ENCODE results near the gene ELMO1.
"Not testable (repeated sequence)": the region's sequence is repeated elsewhere in the genome, so short reads cannot be mapped to it uniquely, and the experiment has no call there.

ELMO1 gene

DNA sequence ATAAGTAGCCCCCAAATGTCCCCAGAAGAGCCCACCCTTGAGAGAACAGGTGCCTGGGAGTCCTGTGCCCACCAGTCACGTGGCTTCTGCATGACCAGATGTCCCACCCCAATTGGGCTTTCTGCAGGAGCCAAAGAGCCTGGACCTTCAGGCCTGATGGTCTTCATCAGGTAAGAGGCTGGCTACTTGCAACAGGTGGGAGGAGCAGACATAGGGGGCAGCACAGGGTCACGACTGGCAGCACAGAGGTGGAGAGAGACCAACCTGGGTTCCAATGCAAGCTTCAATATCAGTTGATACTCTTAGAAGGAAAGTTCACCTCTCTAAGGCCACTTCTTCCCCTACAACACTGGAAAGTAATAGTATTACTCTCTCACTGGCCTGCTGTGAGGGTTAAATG is 288.0 kb downstream of the ELMO1 start:
- DNase-seq: no peak

DNA sequence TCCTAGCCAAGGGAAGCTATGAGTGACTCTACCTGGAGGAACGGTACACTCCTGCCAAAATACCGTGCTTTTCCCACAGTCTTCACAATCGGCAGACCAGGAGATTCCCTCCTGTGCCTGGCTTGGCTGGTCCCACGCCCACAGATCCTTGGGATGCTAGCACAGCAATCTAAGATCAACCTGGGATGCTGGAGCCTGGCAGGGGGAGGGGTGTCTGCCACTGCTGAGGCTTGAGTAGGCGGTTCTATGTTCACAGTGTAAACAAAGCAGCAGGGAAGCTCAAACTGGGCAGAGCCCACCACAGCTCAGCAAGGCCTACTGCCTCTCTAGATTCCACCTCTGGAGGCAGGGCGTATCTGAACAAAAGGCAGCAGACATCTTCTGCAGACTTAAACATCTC is 295.3 kb downstream of the ELMO1 start:
- no peak for DNase-seq

DNA sequence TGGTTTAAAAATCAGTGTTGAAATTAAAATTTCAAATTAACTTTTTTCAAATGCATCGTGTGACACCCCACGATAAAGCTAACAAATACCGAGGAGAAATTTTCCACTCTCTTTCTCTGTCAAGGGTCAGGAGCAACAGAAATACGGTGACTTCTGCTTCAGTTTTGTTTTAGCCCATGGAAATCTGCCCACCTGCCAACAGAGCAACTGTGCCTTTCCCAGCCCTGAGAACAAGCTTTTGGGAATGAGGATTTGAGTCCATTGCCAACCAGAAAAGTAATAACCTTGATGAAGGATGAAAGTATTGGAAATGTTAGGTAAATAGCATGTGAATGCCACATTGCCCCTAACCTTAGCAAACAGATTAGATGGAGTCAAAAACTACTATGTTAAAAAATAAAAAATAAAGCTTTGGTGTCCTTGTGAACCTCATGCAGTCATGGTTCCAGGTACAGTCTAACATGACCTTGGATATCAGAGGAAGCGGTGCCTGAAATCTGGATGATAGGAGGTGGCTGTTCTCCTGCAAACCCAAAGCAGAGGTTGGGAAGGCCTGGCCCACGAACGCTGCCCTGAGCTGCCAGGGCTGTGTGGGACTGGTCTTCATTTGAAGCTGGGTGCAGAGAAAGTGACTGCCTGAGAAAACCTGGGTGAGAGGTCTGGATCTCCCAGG is 296.8 kb downstream of the ELMO1 start:
- DNase-seq: no peak

DNA sequence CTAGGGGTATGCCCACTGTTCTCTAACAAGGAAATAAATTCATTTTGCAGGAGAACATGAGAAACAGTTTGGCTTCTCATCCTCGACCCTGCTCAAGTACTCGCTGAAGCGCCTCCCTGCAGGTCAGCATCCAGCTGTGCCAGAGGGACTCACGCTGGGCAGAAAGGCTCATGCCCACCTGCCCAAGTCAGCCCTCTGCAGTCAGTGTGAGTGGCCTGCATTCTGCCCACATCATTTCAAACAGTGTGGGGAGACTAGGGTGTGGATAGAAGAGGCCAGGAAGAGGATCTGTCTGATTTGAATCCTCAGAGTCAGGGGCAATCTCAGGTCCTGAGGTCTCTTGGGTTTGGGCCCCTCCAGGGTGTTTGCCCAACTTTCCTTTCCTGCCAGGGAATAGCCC is 297.8 kb downstream of the ELMO1 start:
- DNase-seq: no peak

DNA sequence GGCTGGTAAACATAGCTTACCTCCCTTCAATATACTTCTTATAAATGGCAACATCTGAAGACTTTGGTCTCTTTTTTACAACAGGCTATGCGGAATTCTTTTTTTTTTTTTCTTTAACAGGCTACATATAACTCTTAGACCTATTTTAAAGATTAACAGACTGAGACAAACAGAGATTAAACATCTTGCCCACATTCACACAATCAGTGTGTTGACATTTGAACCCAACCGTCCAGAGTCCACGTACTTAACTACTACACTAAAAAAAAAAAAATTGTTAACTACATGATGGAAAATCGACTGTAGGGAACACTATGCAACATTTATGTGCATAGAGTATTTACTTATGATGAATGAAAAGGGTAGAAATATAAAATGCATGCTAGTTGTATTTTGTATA is 298.5 kb downstream of the ELMO1 start:
- no peak for DNase-seq

DNA sequence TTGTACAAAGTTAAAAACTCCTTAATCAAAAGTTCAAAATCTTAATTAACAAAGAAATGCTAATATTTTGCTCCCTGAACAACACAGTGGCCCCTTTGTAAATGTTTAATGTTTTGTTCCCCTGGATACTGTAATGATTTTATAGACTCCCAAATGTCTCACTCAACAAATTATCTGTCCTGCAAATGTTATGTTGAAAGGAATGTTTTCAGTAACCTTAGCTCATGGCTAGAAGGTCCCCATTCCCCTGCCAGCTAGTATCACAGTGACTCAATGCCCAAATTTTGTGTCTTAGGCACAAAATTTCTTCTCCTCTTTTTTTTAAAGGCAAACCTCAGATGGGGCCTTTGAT is 298.9 kb downstream of the ELMO1 start:
- no peak for DNase-seq

DNA sequence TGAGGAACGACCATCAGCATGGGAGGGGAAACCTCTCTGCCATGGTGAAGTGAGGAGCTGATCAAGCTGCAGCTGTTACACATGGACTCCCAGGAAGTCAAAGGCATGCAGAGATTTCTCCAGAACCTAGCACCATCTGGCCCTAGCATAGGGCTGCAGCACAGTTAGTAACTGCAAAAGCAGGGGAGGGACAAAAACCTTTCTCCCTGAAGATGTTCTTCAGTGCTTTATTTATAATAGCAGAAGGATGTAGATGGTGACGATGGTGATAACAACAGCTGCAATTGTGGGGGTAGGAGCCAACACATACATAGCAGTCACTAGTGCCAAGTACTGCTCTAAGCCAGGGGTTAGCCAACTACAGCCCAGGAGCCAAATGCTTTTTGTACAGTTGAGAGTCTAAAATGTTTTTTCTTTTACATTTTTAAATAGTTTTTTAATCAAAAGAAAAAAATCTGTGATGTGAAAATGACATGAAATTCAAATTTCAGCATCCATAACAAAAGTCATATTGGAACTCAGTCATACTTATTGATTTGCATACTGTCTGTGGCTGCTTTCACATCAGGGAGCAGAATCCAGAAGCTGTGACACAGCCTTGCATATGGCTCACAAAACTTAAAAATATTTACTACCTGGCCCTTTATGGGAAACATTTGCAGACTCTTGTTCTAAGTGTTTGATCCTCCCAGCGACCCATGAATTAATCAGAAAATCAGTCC is 299.5 kb downstream of the ELMO1 start:
- DNase-seq: no peak

DNA sequence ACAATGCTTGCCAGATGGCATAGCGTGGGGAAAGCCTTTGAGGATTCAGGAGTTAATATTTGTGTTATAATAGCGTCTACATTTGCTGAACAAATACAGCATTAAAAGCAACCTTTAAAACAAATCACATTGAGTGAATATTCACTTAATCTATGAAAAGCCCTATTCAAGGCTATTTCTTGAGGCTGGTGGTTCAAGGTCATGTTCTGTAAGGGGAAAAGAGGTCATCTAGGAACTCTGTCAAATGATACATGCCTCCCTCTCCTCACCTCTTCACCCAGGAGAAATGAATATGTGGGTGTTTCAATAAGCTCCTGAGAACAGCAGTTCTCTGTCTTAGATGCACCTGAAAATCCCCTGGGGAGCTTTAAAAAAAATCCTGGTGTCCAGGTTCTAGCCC is 303.0 kb downstream of the ELMO1 start:
- no peak for DNase-seq

DNA sequence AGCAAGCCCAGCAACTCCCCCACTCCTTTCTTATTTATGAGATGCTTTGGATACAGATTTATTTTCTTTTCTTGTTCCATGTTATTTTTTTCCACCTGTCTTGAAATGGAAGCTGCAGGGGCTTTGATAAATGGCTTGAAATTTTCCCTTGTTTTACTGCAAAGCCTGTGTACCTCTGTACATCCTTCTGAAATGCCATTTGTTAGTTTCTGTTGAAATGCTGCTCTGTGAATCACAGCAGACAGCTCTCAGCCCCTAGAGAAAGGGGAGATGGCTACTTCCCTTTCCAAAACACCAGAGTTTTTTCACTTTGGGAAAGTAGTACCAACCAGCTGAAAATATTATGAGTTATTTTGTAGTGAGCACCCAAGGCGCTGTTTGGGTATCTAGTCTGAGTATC is 304.2 kb downstream of the ELMO1 start:
- no peak for DNase-seq

DNA sequence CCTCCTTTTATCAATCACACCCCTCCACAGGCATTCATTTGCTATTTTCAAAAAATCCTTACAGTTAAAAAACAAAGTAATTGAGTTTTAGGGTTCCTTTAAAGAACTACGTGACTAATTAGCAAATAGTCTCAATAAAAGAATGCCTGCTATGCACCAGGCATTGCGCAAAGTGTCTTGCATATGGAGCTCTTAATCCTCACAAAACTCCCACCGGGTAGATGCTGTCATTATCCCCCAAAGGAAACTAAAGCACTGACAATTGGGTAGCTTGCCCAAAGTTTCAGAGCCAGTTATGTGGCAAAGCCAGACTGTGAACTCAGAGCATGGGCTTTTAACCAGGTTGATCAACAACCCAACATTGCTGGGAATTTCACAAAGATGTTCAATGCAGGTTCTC is 305.7 kb downstream of the ELMO1 start:
- DNase-seq: no peak

DNA sequence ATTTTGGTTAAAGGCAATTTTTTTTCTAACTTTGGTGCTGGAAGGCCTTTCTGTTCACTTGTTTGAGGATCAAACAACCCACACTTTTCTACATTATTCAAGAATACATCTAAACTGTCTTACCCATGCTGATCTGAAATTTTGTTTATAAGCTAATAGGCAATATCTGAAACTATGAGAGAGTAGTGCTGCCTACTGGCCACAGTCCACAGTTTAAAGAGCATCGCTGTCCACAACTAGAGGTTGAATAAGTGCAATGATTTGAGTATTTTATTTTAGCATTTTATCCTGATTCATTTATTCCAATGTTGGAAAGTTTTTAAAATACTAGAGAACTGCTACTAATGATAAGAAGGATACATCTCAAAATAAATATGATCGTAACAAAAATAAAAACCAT is 306.9 kb downstream of the ELMO1 start:
- no peak for DNase-seq

DNA sequence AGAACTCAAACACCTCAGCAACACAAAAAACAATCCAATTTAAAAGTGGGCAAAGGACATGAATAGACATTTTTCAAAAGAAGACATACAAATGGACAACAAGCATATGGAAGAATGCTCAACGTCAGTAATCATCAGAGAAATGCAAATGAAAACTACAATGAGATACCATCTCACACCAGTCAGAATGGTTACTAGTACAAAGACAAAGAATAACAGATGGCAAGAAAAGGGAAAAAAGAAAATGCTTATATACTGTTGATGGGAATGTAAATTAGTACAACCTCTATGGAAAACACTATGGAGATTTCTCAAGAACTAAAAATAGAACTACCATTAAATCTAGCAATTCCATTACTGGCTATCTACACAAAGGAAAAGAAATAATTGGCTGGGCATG is 314.8 kb downstream of the ELMO1 start:
- DNase-seq: not testable (repeated sequence)

DNA sequence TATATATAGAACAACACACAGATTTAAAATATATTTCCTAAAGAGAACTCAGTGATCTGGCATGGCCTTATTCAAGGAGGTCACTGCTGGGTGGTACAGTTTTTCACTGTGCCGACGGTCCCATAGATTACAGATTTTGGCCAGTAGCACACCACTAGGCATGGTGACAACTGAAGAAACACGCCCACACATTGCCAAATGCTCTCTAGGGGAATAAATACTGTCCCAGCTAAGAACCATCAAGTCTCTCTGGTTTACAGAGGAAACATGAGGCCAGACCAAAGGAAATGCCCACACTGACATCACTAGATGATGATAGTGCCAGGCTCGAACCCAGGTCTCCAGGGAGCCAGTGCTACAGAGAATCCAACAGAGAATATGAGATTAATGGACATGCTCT is 316.8 kb downstream of the ELMO1 start:
- DNase-seq: no peak

DNA sequence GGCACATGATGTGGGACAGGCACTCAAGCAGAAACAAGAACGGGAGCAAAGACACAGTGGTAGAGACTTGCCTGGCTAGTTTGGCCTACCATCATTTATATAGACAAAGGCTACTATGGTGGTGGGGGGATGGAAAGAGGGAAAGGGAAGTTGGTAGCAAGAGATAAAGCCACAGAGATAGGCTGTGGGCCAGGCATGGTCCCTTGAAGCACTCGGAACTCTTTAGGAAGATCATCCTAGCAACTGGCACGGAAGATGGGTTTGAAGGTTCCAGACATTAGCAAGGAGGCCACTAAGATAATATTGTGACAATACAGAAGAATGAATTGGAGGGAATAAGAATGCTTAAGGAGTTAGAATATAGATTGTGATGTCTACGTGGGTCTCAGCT is 319.6 kb downstream of the ELMO1 start:
- no peak for DNase-seq

DNA sequence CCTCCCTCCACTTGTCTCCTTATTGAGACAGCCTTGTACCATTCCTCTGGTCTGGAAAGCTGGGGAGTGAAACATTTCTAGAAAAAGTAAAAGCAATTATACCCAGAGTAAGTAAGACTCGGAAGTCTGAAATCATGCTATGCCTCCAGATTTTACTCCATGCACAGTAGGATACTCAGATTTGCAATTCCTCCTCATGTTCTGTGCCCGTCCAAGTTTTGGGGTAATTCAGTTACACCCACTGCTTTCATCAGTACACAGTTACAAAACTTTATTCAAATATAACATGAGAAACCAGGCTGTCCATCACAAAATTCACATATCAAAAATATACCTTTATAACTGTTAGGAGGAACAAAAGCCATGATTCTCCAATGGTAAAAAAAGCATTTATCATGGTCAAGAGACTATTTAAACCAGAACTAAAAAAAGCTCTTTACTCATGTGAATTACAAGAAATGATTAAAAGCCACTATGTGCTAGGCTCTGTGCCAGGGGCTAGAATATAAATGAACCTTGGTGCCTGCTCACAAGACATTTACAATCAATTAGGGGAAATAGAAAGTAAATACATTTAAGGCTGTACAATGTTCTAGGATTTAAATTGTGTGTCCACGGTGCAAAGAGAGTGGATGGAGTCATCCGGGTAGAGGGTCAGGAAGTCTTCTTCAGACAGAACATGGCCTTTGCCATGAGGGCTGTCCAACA is 320.2 kb downstream of the ELMO1 start:
- DNase-seq: no peak

DNA sequence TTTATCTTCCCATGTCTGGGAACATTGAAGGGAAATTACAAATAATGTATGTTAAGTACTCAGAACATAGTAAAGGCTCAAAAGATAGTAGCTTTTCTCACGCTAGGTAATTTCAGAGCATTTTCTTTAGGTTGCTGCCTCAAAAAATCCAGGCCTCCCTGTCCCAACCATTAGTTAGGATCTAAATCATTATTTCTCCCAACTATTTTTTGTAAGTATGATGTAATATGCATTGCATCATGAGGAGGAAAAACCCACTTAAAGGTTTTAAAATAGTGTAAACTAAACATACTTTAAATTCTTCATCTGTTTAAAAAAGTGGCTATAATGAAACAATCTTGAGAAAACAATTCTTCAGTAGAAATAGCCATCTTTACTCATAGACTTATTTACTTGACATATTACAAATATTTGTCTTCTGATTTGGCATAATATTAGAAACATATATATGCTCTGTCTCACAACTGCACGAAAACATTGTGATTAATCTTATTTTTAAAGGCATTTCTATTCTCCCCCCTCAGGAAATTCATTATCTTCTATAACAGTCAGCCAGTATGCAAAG is 329.3 kb downstream of the ELMO1 start:
- DNase-seq: no peak

DNA sequence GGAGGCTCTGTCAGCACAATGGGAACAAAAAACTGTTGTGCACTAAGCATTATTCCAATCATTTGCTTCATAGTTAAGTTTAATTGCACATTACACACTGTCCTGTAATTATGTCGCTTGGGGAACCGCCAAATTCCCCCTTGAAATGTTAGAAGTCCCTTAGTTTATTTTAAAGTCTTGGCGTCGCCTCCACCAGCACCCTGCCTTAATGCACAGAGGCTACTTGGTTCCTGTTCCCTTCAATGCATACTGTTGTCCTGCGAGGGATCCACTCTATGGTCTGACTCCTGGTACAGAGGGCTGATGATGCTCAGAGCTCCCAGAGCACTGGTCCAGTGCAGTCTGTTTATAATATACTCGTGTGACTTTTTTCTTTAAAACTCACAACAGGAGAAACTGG is 330.7 kb downstream of the ELMO1 start:
- no peak for DNase-seq

DNA sequence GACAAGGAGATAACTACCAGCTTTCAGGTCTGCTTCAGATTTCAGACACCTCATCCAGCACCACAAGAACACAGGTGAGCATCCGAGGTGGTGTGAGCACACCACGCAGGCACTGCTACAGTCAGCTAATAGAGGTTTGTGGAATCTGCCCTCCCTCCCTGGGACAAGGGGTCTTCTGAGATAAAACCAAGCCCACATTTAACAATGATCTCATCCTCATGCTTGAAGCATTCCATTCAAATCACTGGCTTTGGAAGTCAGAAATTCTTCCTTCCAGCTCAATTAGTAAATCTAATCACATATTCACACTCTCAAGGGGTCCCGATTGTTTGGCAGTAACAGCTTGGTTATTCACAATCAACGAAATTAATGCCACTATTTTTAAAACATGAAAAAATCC is 331.4 kb downstream of the ELMO1 start:
- DNase-seq: no peak

DNA sequence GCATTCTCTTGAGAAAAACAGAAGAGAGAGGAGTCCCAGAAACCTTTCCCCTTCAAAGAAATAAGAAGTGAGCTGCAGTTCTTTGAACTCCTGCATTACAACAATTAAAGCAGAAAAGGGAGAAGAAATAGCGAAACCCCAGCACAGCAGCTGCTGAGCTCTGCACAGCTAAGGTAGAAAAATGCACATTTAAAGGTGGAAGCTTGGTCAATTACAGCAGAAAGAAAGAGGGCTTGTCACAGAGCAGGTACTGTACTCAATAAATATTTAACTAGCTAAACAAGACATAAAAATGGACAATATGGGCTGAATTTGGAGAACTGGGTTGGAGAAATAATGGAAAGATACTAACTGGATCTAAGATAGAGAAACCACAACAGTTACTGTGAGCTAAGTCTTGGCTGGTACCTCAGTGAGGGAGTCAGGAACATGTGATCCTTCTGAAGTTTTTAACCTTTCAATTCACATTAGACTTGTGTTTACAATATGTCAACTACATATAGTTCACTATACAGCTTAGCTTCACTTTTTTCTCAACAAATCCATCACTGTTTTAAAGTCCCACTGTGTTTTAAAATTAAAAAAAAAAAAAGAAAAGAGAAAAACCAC is 332.5 kb downstream of the ELMO1 start:
- DNase-seq: no peak

DNA sequence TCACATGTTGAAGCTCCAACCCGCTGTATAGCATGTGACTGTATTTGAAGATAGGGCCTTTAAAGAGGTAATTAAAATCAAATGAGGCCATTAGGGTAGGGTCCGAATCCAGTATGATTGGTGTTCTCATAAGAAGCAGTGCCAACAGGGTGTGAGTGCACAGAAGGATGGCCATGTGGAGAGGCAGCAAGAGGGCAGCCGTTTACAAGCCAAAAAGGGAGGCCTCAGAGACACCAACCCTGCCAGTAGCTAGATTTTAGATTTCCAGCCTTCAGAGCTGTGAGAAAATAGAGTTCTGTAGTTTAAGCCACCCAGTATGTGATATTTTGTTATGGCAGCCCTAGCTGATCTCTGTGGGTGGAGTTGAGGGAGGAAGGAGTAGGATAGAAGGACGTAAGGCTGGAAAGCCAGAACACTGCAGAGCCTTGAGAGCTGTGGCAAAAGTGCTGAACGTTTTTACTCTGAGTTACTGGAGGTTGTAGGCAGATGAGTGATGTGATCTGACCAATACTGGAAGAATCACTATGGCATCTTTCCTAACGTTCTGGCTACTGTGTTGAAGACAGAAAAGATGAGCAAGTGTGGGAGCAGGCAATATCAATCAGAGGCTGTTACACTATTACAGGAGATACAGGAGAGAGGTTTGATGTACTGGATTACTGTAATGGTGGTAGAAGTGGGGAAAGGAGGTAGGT is 334.9 kb downstream of the ELMO1 start:
- DNase-seq: no peak

DNA sequence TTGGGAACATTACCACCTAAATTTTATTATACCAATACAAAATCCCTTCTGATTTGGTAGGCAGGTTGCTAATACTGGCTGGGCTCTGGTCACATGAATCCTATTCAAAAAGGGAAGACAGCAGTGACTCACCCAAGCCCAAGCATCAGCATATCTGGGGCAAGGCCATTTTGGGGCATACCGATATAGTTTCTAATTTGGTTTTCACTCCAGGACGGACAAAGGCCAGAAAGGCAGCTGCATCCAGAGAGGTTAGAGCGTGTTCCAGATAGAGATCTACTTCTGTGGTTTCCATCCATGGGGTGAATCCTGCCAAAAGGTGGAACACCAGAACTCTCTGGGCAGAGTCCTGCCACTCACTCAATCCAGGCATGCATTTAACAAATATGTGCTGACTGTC is 335.8 kb downstream of the ELMO1 start:
- no peak for DNase-seq

DNA sequence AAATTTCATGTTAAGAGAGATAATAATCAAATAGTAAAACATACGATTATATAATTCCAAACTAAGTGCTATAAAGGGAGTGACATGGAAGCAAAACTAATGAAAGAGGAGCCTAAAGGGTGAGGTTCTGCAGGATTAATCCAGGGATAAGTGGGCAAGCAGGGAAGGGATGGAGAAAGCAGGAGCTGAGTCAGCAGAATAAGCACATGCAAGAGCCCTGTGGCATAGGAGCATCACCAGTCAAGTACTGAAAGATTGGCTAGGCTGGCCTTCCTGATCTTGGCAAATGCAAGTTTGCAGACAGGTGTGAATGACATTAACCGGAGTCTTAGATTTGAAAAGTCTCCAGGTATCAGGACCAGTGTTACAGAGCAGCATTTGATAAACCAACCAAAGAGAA is 336.4 kb downstream of the ELMO1 start:
- no peak for DNase-seq

DNA sequence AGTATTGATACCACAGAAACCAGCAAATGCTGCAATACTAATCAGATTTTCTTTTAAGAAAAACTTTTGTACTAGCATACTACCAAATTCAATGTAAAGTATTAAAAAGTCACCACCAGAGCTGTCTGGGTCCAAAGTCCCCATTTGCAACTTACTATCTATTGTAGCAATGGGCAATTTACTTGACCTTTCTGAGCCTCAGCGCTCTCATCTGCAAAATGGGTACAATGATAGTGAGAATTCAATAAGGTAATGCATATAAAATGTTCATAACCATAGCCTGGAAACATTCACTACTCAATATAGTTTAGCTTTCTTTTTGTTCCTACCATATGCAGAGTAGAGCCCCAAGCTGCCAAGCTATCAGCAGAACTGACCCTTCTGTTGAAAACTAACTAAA is 337.2 kb downstream of the ELMO1 start:
- DNase-seq: no peak
